IPS-18a (cell line): ENCODE results near the gene CDH4.
"Not testable (repeated sequence)": the region's sequence is repeated elsewhere in the genome, so short reads cannot be mapped to it uniquely, and the experiment has no call there.

Source experiments
- H3K27ac ChIP-seq: one replicate; pipeline ENCODE4 v1.5.1; 2013; ENCODE audit warnings: low read length
- H3K27me3 ChIP-seq: one replicate; pipeline ENCODE4 v1.6.1; 2013; ENCODE audit warnings: mild to moderate bottlenecking, low read length; ENCODE audit not compliant: control insufficient read depth, insufficient read depth
- H3K36me3 ChIP-seq: one replicate; pipeline ENCODE4 v1.6.1; 2013; ENCODE audit warnings: low read depth, low read length; ENCODE audit not compliant: control insufficient read depth
- H3K4me1 ChIP-seq: one replicate; pipeline ENCODE4 v1.6.1; 2013; ENCODE audit warnings: low read depth, low read length; ENCODE audit not compliant: control insufficient read depth
- H3K4me3 ChIP-seq: one replicate; pipeline ENCODE4 v1.5.1; 2013; ENCODE audit warnings: low read length
- H3K9ac ChIP-seq: one replicate; pipeline ENCODE4 v1.6.1; 2013; ENCODE audit warnings: mild to moderate bottlenecking, low read length, moderate library complexity
- H3K9me3 ChIP-seq: one replicate; pipeline ENCODE4 v1.6.1; 2013; ENCODE audit warnings: low read depth, low read length; ENCODE audit not compliant: control insufficient read depth

CDH4 gene

DNA sequence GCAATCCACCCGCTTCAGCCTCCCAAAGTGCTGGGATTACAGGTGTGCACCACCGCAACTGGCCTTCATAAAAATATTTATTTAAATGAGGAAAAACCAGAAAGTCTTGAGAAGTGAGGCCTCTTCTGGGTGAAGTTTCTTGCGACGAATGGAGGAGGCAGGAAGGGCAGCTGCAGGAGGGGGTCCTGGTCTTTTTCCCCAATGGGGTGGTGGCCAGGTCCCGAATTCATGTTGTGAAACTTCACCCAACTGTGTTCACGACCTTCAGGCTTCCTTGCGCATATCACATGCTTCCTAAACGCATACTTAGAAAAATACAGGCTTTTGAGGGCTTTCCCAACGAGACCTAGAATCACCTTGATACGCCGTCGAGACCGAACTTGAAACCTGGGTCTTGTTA, 145.1 kb downstream of the CDH4 start:
- Histone ChIP-seq H3K27ac (no peak overlapping the region), H3K27me3 (peaks cover 8% of the 10 kb centered on the region), H3K9ac (no peak overlapping the region), H3K36me3 (no peaks in the 10 kb centered on the region), H3K4me1 (peaks cover 1% of the 10 kb centered on the region), H3K9me3 (no peaks in the 10 kb centered on the region), H3K4me3 (no peak overlapping the region)

GRCh38 chr20:61397790-61398189, 145.7 kb downstream of the CDH4 start:
- H3K9ac ChIP-seq = no peak overlapping the region
- no peaks in the 10 kb centered on the region for H3K36me3 ChIP-seq
- H3K9me3 ChIP-seq = no peaks in the 10 kb centered on the region
- H3K27me3 ChIP-seq = peaks cover 8% of the 10 kb centered on the region
- H3K27ac ChIP-seq = no peak overlapping the region
- no peak overlapping the region for H3K4me3 ChIP-seq
- H3K4me1 ChIP-seq = no peaks in the 10 kb centered on the region

DNA sequence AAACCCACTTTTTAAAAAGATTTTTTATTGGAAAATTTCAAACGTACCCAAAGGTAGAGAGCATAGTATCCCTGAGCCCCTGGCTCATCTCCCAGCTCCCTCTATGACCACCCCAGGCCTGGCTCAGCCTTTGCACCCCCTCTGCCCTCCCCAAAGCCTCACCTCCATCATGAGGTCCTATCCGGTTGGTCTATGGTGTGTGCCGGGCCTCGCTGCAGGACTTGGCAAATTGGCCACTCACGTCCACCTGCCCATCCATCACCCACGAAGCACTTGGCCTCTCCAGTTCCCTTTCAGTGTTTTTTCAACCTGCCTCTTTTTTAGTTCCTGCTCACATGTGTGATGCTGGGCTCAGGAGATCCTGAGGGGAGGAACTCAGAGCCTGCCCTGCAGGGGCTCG, 147.4 kb downstream of the CDH4 start:
- H3K36me3 ChIP-seq = no peaks in the 10 kb centered on the region
- H3K4me3 ChIP-seq = no peak overlapping the region
- H3K9me3 ChIP-seq = no peaks in the 10 kb centered on the region
- H3K4me1 ChIP-seq = no peaks in the 10 kb centered on the region
- H3K9ac ChIP-seq = no peak overlapping the region
- no peak overlapping the region for H3K27ac ChIP-seq
- peaks cover 18% of the 10 kb centered on the region for H3K27me3 ChIP-seq

- Histone ChIP-seq H3K4me1 (no peaks in the 10 kb centered on the region), H3K9ac (no peak overlapping the region), H3K36me3 (no peaks in the 10 kb centered on the region), H3K4me3 (no peak overlapping the region), H3K9me3 (no peaks in the 10 kb centered on the region), H3K27me3 (peaks cover 18% of the 10 kb centered on the region), H3K27ac (no peak overlapping the region)
Measured at GRCh38 chr20:61400499-61400898, 148.4 kb downstream of the CDH4 start.

GRCh38 chr20:61404303-61404702, 152.2 kb downstream of the CDH4 start:
- Histone ChIP-seq H3K9ac (no peak overlapping the region), H3K27me3 (peaks cover 27% of the 10 kb centered on the region), H3K36me3 (no peaks in the 10 kb centered on the region), H3K27ac (no peak overlapping the region), H3K4me1 (no peaks in the 10 kb centered on the region), H3K4me3 (no peak overlapping the region), H3K9me3 (no peaks in the 10 kb centered on the region)

DNA sequence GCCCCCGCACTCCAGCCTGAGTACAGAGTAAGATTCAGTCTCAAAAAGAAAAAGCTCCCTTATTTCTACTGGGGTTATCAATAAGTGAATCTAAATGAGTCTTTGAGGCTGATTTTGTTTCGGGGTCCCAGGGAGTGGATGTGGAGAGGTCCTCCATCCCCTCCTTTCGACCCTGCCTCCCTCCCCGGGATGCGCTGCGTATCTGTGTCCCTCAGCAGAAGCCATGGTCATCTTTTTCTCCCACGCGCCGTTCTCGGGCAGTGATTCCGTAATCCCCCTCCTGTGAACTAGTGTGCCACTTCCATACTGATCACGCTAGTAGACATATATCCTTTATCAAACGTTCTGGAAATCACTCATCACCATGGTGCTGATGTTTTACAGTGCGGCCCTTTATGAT, 152.9 kb downstream of the CDH4 start:
- H3K27me3 ChIP-seq = peaks cover 24% of the 10 kb centered on the region

GRCh38 chr20:61406773-61407172, 154.7 kb downstream of the CDH4 start:
- H3K36me3 ChIP-seq, H3K4me1 ChIP-seq, H3K9ac ChIP-seq, H3K27ac ChIP-seq, H3K4me3 ChIP-seq, H3K9me3 ChIP-seq: not testable (repeated sequence)
- H3K27me3 ChIP-seq = peaks cover 18% of the 10 kb centered on the region

More for the DNA sequence above, 152.9 kb downstream of the CDH4 start:
- H3K4me3 ChIP-seq = no peak overlapping the region
- no peak overlapping the region for H3K9ac ChIP-seq
- no peak overlapping the region for H3K27ac ChIP-seq
- no peaks in the 10 kb centered on the region for H3K9me3 ChIP-seq
- no peaks in the 10 kb centered on the region for H3K36me3 ChIP-seq
- H3K4me1 ChIP-seq = no peaks in the 10 kb centered on the region

DNA sequence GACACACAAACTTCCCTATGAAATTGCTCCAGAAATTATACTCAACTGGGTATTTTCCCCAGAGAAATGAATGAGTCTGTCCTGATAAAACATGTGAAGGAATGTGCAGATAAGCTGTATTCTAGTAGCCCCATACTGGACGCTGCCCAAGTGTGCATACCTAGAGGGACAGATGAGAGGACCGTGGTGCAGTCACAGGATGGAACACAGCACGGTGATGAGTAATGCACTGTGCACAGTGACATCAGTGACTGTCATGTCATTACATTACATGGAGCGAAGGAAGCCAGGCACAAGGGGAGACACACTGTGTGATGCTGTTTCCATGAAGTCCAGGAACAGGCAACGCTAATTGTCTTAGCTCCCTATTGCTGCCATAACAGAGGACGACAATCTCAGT, 155.5 kb downstream of the CDH4 start:
- H3K4me1 ChIP-seq = no peaks in the 10 kb centered on the region
- no peaks in the 10 kb centered on the region for H3K36me3 ChIP-seq
- no peak overlapping the region for H3K4me3 ChIP-seq
- H3K27ac ChIP-seq = no peak overlapping the region
- no peaks in the 10 kb centered on the region for H3K9me3 ChIP-seq
- H3K27me3 ChIP-seq = peaks cover 18% of the 10 kb centered on the region
- H3K9ac ChIP-seq = no peak overlapping the region

GRCh38 chr20:61408951-61409740, 157.1 kb downstream of the CDH4 start:
- no peaks in the 10 kb centered on the region for H3K9me3 ChIP-seq
- peaks cover 10% of the 10 kb centered on the region for H3K27me3 ChIP-seq
- H3K9ac ChIP-seq = no peak overlapping the region
- H3K4me3 ChIP-seq = no peak overlapping the region
- no peaks in the 10 kb centered on the region for H3K4me1 ChIP-seq
- no peaks in the 10 kb centered on the region for H3K36me3 ChIP-seq
- H3K27ac ChIP-seq = no peak overlapping the region

GRCh38 chr20:61411743-61412142, 159.7 kb downstream of the CDH4 start:
- no peaks in the 10 kb centered on the region for H3K4me1 ChIP-seq
- no peaks in the 10 kb centered on the region for H3K9me3 ChIP-seq
- no peaks in the 10 kb centered on the region for H3K36me3 ChIP-seq
- no peak overlapping the region for H3K27ac ChIP-seq
- peaks cover 8% of the 10 kb centered on the region for H3K27me3 ChIP-seq
- H3K4me3 ChIP-seq = no peak overlapping the region
- H3K9ac ChIP-seq = no peak overlapping the region

- no peaks in the 10 kb centered on the region for H3K27me3 ChIP-seq
- no peak overlapping the region for H3K27ac ChIP-seq
- no peaks in the 10 kb centered on the region for H3K9me3 ChIP-seq
- H3K4me1 ChIP-seq = no peaks in the 10 kb centered on the region
- no peak overlapping the region for H3K4me3 ChIP-seq
- H3K36me3 ChIP-seq = no peaks in the 10 kb centered on the region
- H3K9ac ChIP-seq = no peak overlapping the region
Measured at GRCh38 chr20:61413752-61414151, 161.7 kb downstream of the CDH4 start.

DNA sequence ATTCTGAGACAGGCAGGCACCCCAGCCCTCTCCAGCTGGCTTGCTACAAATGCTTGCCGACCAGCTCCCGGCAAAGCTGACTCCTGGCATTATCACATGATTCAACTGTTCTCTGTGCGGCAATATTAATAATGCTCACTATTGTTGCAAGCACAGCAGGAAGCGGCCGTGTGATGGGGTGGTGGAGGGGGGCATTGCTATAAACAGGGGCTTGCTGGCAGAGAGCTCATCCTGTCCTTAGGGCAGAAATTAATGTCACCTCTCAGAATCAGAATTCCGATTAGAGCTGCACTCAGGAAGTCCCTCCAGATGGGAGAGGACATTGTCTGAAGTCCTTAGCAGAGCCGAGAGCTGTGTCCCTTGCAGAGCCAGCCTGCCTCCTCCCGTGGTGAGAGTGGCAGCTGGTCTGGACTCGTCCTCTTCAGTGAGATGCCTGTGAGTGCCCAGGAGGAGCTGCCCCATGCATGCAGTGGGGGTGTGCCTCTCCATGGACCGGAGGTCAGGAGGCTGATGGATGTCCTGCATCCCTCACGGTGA, 162.5 kb downstream of the CDH4 start:
- no peak overlapping the region for H3K4me3 ChIP-seq
- H3K27ac ChIP-seq = no peak overlapping the region
- no peaks in the 10 kb centered on the region for H3K4me1 ChIP-seq
- H3K27me3 ChIP-seq = no peaks in the 10 kb centered on the region
- no peak overlapping the region for H3K9ac ChIP-seq
- no peaks in the 10 kb centered on the region for H3K36me3 ChIP-seq
- H3K9me3 ChIP-seq = no peaks in the 10 kb centered on the region
